Renal cortical epithelial cell (primary cell): ENCODE results near the gene CPLANE1. TPM values are rescaled to one million over a fixed set of nuclear protein-coding genes. Genes with fewer than 3 reads are reported as not detected.
"Not testable (repeated sequence)": the region's sequence is repeated elsewhere in the genome, so short reads cannot be mapped to it uniquely, and the experiment has no call there.

Experiments used
- DNase-seq: peaks from one replicate; pipeline ENCODE4 v3.0.0-alpha.2; 2011; ENCODE audit warnings: low read depth
- total RNA-seq: library from RNA; depleted of rRNA; stranded (reverse); fragments of >200 nt; gene quantifications from 2 replicates; pipeline ENCODE4 v1.2.3, GENCODE V29; 2014

Gene CPLANE1
- total RNA-seq, result 13.5 and 31.6 TPM in 2 replicates

GRCh38 chr5:37248970-37249814 lies at the start of gene CPLANE1:
CPLANE1 (minus strand) TSS chr5:37249376; CDS start chr5:37247698, 1,678 bp downstream.
- DNase-seq, result peak; percentile 26

- not testable (repeated sequence) for DNase-seq
Measured at GRCh38 chr5:37296313-37296712, 47.1 kb upstream of the CPLANE1 start.

- DNase-seq, result no peak
Measured at GRCh38 chr5:37283214-37283820, 34.1 kb upstream of the CPLANE1 start.

- DNase-seq, result no peak
Measured at GRCh38 chr5:37275511-37275910, 26.3 kb upstream of the CPLANE1 start.

- DNase-seq, result peak; percentile 85
Measured at GRCh38 chr5:37272511-37272910, 23.3 kb upstream of the CPLANE1 start.

GRCh38 chr5:37268100-37268499 lies 18.9 kb upstream of the CPLANE1 start:
- not testable (repeated sequence) for DNase-seq

GRCh38 chr5:37255774-37256358 lies 6.7 kb upstream of the CPLANE1 start:
- DNase-seq, result no peak

GRCh38 chr5:37254581-37254980 lies 5.4 kb upstream of the CPLANE1 start:
- no peak for DNase-seq

GRCh38 chr5:37251665-37252064 lies 2.5 kb upstream of the CPLANE1 start:
- DNase-seq, result peak; percentile 5

GRCh38 chr5:37249815-37250164 lies 614 bp upstream of the CPLANE1 start:
- DNase-seq, result peak; percentile 11

- peak; percentile 4 for DNase-seq
Measured at GRCh38 chr5:37248421-37248969, 681 bp downstream of the CPLANE1 start.

- no peak for DNase-seq
Measured at GRCh38 chr5:37247496-37247895, 1.7 kb downstream of the CPLANE1 start.

GRCh38 chr5:37247036-37247435 lies 2.1 kb downstream of the CPLANE1 start:
- no peak for DNase-seq

- DNase-seq, result no peak
Measured at GRCh38 chr5:37234288-37234687, 14.9 kb downstream of the CPLANE1 start.

GRCh38 chr5:37226377-37226776 lies 22.8 kb downstream of the CPLANE1 start:
- DNase-seq, result no peak

- DNase-seq, result no peak
Measured at GRCh38 chr5:37222181-37222580, 27.0 kb downstream of the CPLANE1 start.

- DNase-seq, result not testable (repeated sequence)
Measured at GRCh38 chr5:37220426-37220825, 28.8 kb downstream of the CPLANE1 start.

- DNase-seq, result not testable (repeated sequence)
Measured at GRCh38 chr5:37219384-37219783, 29.8 kb downstream of the CPLANE1 start.

GRCh38 chr5:37217976-37218375 lies 31.2 kb downstream of the CPLANE1 start:
- DNase-seq, result no peak

GRCh38 chr5:37214550-37214949 lies 34.6 kb downstream of the CPLANE1 start:
- DNase-seq, result no peak

GRCh38 chr5:37212096-37212495 lies 37.1 kb downstream of the CPLANE1 start:
- no peak for DNase-seq

- DNase-seq, result no peak
Measured at GRCh38 chr5:37211661-37212060, 37.5 kb downstream of the CPLANE1 start.
